SKM-1 (cell line): ENCODE measurements around the gene AFAP1.

Experiments used
- DNase-seq: peaks from one replicate; lab custom pipeline; 2025; ENCODE audit not compliant: unreplicated experiment; lab: John Stamatoyannopoulos, UW

The AFAP1 gene

DNA sequence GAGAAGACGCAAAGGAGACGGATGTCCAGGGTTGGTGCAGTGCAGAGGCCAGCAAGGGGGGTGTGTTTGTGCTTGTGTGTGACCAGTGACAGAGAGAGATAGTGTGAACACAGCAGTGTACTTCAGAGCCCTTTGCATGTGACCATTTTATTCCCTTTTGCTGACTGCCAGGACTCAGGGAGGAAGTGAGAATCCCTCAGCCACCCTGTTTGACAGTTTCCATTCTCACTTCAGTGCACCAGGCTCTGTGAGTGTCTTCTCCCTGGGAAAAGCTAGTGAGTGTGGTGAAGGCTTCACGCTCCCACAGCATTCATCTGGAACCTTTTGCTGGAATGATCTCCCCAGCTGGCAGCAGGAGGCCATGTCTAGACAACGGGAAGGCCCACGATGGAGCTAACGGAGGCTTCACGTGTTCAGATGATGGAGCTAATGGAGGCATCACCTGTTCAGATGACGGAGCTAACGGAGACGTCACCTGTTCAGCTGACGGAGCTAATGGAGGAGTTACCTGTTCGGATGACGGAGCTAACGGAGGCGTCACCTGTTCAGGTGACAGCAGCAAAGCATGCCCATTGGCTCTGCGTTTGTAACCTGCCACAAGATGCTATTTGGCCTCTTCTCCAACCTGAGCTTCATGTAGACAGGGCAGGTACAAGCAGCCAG lies 195.4 kb downstream of the AFAP1 start:
- no peak for DNase-seq

DNA sequence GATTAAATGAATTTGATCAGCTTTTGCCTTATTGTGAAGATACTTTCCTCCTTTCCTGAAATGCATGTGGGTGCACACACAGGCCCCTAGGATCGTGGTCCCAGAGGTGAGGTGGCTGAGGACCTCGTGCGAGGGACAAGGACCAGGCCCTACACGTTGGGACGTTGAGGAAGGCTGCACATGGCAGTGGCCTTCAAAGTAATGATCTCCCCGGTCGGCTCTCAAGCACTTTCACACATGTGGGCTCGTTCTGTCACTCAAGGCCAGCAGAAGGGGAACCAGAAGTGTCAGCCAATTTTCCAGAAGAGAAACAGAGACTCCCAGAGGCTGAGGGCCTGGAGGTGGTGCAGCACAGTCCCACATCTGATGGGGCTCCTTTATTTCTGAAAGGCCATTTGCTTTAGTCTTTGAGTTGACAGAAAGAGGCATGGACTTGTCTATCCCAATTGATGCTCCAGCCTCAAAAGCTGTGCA lies 196.8 kb downstream of the AFAP1 start:
- DNase-seq = no peak

DNA sequence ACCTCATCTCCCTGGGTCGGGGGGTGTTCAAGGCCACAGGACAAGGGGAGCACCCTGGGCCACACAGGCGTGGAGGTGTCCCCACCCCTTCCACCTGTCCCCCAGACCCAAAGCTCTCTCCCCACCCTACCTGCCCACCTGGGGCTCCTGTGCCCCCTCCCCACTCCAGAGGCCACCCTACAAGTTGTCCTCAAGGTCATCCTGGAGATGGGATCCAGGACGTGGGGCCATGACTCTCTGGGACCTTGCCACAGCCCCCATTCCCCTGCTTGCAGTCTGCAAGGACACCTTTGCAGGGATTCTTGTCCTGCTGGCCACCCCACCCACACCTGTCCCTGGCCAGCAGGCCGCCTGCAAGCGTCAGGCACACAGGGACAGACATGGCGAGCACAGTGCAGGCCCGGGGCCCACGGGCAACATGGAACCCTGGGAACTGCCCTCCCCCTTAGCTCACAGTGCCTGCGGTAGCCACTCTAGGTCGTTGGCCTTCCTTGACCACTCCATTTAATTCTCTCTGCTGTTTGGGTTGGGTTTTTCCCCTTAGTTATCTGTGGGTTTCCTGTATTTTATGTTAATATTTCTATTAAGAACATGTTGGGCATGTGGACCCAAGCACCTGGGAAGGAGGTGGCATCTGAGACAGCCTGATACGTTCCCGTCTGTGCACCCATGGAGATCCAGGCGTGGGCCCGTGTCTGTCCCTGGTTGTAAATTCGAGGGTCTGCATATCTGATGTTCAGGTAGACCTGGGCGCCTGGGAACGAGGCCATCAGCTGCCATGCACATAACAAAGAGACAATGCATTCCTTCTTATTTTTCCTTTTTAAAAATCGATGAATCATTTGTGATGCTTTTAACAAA lies 197.5 kb downstream of the AFAP1 start:
- no peak for DNase-seq

DNA sequence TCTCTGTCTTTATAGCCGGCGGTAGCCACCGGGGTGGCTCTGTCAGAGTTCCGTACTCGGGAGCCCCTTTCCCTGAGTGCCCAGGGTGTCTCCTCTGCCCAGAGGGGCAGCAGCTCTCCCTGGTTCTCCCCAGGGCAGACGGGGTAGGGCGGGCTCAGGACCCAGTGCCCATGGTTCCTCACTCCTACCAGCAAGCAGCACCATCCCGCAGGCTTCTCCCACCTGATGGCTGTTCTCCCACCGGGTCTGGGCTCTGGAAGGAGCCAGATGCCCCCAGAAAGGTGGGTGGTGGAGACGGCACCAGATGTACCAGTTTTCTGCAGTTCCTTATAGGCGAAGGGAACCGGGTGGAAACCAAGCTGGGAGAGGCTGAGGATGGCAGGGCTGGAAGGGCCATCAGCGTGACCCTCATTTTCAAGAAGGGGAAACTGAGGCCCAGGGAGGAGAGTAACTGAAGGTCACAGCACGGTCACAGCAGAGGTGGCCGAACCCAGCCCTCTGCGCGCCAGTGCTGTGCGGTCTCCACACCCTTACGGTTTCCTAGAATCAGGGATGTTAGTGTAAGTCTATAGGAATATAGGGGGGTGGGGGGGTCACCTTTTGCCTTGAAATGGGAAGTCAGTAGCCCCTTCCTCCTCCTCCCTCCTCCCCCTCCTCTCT lies 198.7 kb downstream of the AFAP1 start:
- DNase-seq = no peak

DNA sequence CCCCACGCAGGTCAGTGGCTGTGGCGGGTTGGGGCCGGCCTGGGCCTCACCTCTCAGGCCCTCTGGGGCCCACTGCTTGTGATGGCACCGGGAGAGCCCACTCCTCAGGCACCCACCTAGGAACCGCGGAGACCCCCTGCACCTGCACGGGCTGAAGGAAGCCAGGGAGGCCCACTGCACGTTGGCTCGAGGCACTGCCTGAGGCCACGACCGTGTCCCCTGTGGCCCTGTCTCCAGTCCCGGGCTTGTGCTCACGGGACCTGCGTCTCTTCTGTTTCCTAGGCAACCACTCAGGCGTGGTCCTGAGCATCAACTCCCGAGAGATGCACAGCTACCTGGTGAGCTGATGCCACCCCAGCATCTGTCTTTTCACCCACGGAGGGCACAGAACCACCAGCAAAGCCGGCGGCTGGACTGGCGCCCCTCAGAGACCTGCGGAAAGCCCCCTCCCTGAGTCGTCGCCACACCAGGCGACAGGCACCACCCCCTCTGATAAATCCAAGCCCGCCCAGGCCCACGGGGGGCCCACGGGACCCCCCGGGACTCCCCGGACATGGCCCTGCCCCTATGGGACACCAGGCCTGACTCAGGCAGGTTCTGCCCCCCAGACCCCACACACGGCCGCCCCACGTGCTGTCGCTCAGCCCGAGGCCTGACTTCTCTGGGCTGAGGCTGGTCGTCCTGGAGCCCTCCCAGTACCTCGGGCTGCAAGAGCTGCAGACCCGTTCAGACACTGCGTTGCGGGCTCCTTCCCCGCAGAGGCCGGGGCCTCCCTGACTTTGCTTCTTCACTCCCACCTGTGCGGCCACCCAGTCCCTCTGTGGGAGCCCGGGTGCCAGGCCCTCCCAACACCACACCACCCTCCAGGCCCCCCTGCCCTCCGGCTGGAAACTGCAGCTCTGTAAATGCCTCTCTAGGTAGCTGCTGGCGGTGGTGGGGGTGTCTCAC lies 199.5 kb downstream of the AFAP1 start:
- DNase-seq = no peak

DNA sequence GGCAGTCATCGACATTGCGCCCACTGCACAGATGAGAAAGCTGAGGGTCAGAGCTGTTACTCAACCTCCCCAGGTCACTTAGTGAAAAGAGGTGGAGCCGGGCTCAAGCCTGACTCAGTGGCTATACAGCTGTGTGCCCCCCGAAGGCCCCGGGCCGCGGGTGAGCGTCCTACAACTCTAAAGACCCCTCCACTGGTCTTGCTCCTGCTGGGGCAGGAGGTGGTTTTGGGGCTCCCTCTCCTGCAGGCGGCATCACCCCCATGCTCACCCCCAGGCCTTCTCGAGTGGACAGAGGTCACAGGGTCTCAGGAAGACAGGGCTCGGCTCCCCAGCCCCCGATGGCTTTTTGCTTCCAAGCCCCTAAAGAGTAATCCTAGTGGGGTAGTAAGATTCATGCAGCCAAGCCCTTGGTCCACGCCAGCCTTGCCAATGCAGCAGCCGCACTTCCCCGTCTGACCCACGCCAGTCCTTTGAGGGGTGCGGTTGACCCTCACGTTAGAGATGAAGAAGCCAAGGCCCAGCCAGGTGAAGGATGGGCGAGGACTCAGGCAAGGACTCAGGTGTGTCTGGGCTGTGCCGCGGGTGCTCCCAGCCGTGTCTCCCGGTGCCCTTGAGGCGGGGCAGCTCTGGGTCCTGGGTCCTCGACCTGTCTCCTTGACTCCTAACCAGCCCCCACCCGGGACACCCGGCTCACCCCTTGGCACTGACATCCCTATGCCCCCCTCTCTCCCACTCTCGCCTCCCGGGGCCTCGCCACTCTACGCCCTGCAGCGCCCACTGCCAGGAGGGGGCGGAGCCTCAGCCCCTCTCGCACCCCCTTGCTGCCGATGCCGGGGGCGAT lies 200.4 kb downstream of the AFAP1 start:
- no peak for DNase-seq

DNA sequence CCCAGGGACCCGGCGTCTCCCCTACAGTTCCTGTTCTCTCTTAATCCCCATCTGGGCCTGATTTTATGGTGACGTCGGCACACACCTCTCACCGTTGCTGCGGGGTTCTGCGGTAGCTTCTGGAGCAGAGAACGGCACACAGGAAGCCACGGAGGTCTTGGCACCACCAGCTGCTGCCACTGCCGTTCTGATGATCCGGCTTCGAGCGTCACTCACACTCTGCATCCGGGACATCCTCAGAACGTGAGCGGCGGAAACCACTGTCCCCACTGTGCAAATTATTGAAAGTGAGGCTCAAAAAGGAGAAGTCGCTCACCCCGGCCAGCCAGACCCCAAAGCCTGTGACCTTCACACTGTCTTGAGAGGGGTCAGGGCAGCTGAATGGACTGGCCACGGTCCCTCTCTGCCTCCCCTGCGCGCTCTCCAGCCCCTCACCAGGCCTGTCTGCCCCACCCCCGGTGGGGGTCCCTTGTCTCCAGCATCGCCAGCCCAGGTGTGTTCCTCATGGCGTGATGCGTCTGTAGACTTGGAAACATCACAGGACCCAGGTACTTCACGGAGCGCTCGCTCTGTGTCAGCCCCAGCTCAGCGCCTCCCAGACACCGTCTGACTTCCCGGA lies 201.1 kb downstream of the AFAP1 start:
- no peak for DNase-seq

DNA sequence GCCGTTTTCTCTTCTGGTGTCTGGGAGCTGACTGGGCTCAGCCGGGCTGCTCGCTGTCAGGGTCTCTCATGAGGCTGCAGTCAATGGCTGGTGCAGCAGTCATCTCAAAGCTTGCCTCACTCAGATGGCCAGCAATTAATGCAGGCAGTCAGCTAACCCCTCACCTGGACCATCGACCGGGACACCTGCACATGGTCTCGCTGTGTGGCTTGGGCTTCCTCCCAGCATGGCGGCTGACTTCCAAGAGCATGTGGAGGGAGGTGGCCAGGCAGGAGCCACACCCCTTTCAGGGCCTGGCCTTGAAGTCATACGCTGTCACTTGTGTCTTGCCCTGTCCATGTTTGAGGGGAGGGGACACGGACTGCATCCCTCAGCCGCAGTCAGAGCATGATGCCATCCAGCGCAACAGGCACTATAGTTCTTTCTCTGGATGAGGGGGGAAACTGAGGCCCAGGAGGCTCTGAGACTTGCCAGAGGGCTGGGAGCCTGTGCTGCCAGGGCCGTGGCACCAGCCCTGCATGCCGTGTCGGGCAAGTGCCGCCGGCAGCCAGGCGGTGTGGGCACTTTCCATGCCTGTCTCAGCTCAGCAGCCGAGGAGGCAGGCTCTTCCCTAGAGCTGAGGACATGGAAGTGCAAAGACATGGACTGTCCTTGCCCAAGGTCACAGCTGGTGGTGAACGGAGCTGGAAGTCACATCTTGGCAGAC lies 201.8 kb downstream of the AFAP1 start:
- no peak for DNase-seq

DNA sequence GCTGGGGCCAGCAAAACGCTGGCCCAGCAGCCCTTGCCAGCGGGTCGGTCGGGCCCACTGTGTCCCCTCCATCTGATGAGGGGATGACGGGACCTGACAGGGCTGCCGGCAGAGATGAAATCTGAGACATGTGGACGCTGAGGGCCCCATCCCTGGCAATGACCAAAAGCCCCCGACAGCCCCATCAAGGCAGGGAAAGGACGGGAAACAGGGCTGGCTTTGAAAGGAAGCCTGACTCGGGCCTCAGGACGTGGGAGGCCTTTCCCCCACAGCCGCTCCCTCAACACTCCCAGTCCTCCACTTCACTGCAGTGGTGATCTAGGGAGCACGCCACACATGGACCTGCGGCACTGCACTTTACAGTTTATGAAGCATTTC lies 202.4 kb downstream of the AFAP1 start:
- no peak for DNase-seq

DNA sequence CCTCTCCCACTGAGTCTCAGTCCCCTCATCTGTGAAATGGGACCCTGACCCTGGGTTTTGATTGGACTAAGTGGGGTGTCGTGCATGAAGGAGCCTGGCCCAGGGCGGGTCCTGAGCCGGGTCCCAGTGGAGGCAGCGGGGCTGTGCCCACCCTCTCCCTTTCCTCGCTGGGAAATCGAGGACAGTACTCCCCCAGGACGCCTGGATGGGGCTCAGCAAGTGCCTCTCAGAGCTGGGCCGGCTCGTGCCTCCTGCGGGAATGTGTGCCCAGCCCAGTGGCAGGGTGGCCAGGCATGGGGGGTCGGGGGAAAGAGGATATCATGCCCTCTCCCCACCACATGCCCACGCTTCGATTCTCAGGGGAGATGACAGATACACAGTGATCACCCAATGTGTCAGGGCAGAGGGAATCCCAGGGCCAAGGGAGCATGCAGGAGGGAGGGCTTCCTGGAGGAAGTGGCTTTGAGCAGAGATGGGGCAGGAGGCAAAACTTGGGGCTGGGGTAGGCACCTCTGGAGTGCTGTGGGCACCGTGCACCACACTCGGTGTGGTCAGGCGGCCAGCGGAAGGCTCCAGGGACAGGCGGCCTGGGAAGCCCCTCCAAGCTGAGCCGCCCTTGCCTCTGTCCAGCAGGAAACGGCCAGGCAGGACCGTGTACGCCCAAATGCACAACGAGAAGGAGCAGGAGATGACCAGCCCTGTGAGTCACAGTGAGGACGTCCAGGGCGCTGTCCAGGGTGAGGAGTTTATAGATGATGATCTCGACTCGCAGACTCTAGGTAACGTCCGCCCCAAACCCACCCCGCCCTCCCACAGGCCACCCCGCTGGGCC lies 203.0 kb downstream of the AFAP1 start:
- no peak for DNase-seq

DNA sequence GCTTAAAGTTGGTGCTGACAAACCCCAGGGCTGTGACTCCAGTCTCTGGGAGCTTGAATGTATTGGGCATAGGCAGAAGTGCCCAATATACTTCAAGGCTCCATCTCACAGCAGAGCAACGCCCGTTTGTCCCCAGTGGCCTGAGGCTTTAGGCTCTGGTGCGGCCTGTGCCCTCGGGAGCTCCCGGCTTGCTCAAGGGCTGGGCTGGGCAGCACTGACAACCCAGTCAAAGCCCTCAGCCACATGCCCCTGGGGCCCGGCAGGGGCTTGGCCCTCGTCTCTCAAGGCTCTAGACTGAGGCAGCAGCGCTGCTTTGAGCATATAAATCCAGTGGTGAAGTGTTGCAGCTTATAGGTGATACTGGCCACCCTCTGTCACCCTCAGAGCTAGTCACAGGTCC lies 203.7 kb downstream of the AFAP1 start:
- DNase-seq = no peak

DNA sequence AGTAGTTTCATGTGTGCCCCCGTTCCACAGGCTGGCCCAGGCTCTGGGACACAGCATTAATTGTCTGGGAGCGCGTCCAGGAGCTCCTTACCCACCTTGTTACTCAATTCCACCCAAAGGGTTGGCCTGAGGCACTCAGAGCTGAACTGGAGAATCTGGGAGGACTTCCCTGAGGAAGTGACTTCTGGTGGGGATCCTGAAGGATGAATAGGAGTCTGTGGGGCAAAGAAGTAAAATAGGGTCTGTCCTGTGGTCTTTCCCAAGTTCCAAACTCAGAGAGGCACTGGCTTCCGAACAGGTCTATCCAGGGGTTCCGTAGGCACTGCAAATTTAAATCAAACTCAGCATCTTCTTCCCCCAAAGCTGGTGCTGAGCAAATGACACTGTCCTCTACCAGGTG lies 204.3 kb downstream of the AFAP1 start:
- no peak for DNase-seq

DNA sequence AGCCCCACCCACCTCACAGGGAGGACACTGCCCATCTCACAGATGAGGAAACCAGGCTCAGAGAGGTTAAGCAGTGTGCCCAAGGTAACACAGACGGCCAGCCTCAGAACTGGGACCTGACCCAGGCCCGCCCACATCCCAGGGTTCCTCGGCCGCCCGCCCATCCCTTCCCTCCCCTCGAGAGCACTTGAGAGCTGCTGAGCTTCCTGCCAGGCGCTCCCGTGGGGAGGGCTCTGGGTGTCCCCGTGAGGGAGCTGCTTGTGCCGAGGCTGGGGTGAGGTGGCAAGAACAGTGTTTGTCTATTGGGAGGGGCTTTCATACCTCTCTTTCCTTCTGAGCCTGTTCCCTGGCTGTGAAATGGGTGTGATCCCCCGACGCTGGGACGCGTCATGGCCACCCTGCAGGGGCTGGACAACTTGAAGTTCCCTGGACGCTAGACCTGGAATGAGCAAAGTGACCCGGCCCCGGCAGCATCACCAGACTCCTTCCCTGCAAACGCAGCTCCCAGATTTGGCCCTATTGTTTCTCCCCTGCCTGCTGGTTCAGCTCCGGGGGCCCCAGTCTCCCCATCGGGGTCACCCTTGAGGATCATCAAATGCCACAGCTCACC lies 204.9 kb downstream of the AFAP1 start:
- DNase-seq = no peak

DNA sequence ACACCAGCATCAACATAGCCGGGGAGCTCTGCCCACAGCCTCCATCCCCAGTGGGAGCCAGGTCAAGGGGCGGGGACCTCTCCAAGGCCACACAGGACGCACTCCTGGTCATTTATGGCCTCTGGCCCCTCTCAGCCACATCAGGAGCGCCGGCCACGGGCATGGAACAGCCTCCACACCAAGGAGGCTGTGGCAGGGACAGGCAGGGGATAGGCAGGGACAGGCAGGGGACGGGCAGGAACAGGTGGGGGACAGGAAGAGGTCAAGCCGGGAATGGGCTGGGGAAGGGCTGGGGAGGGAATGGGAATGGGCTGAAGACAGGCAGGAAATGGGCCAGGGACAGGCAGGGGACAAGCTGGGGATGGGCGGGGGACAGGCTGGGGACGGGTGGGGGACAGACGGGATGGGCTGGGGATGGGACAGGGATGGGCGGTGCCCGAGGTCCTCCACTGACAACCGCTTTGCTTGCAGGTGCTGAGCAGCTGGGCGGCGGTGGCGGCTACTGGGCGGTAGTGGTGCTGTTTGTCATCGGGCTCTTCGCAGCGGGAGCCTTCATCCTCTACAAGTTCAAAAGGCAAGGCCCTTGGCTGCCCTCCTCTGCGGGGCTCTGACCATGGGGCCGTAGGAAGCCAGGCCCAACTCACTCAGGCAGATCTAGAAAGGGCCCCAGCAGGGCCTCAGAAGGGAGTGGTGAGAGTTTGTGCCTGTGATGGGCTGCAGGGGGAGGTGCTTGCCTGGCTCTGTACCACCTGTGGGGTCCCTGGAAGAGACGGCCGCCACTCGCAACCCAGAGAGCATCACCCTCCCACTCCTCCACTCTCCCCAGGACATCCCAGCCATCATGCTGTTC lies 205.6 kb downstream of the AFAP1 start:
- no peak for DNase-seq

DNA sequence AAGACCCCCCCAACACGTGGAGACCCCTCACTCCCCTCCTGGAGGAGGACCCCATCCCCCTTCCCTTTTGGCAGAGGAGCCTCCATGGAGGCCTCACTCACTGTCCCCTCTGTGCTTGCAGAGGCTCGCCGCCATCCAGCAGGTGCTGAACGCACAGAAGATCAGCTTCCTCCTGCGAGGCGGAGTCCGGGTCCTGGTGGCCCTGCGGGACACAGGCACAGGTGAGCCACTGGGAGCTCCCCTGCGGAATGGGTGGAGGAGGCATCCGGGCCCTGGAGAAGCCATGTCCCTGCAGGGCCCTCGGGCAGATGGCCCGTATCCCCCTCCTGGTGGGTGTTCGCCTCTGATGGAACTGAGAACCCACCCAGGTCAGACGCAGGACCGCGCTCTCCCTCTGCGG lies 206.5 kb downstream of the AFAP1 start:
- no peak for DNase-seq

DNA sequence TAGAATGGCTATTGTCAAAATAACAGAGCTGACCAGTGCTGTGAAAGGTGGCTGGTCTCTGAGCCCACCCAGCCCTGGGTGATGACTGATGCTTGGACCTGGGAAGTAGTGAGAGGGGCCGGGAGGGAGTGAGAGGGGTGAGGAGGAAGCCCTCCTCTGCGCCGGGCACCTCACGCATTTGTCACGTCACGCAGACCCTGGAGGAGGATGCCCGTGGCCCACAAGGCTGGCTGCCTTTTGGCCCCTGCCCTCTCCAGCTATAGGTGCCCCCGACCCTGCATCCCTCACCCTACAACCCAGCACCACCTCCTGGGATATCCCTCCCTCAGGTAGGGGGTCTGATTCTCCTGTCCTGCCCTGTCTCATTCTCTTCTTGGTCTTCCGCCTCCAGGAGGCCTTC lies 207.4 kb downstream of the AFAP1 start:
- DNase-seq = no peak

DNA sequence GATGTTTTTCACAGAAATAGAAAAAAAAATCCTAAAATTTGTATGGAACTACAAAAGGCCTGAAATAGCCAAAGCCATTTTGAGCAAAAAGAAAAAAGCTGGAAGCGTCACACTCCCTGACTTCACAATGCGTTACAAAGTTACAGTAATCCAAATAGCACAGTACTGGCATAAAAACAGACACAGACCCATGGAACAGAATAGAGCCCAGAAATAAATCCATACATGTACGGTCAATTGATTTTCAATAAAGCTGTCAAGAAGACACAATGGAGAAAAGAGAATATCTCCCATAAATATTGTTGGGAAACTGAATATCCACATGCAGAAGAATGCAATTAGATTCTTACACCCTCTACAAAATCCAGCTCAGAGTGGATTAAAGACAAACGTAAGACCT lies 208.2 kb downstream of the AFAP1 start:
- DNase-seq = no peak
